Measurements from ENCODE around the gene TEAD3. TPM values are rescaled to one million over a fixed set of nuclear protein-coding genes. Genes with fewer than 3 reads are reported as not detected.

Gene TEAD3
- total and polyA plus RNA-seq, 10 of the 15 experiments (the other 5 are each of a cell fraction or from before 2014, with no cell fraction given) = 0.02 to 0.28 (median 0.18) TPM; not detected in 5

DNA sequence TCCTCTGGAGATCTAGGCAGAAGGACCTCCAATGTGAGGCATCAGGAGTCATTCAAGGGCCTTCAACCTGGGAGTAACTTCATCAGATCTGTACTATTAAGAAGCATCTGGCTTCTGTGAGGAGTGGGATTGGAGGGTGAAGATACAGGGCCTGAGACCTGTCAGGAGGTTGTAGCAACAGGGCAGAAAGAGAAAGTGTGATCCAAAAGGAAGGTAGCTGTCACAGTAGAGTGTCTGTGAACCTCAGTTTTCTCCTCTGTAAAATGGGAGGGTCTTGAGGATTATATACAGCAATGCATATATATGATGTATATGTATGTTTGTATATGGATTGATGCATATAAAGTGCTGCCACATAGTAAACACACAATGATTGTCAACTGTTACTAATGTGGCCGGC lies 31.2 kb downstream of the TEAD3 start (continued):
- no peak for TF ChIP-seq PAX5 (IDR thresholded peaks at IDR 0.05; ENCODE audit: borderline replicate concordance, low read depth, low read length)
- TF ChIP-seq, protein P1, sequence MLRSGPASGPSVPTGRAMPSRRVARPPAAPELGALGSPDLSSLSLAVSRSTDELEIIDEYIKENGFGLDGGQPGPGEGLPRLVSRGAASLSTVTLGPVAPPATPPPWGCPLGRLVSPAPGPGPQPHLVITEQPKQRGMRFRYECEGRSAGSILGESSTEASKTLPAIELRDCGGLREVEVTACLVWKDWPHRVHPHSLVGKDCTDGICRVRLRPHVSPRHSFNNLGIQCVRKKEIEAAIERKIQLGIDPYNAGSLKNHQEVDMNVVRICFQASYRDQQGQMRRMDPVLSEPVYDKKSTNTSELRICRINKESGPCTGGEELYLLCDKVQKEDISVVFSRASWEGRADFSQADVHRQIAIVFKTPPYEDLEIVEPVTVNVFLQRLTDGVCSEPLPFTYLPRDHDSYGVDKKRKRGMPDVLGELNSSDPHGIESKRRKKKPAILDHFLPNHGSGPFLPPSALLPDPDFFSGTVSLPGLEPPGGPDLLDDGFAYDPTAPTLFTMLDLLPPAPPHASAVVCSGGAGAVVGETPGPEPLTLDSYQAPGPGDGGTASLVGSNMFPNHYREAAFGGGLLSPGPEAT (IDR thresholded peaks at IDR 0.05; ENCODE audit: low read depth) = no peak

GRCh38 chr6:35463292-35463691 lies 33.6 kb downstream of the TEAD3 start:
- Histone ChIP-seq H3K9ac (ENCODE audit: control insufficient read depth, insufficient read depth, low read length) (no peak overlapping the region), H3K4me1 (ENCODE audit: control insufficient read depth, insufficient read depth, low read length) (no peaks in the 10 kb centered on the region), H3K27me3 (replicated peaks in 1 of 2; ENCODE audit: control insufficient read depth in 2 of 2, insufficient read depth in 2 of 2, low read length in 1 of 2) (no peaks in the 10 kb centered on the region), H2AFZ (ENCODE audit: control insufficient read depth, low read depth, low read length) (no peak overlapping the region), H4K20me1 (ENCODE audit: control insufficient read depth, insufficient read depth) (no peaks in the 10 kb centered on the region), H3K4me2 (ENCODE audit: control insufficient read depth, insufficient read depth) (no peak overlapping the region), H3K4me3 (no peak overlapping the region), H3K27ac (ENCODE audit: control insufficient read depth, insufficient read depth) (no peak overlapping the region), H3K9me3 (replicated peaks; ENCODE audit: control insufficient read depth, insufficient read depth, low read length) (no peaks in the 10 kb centered on the region), H3K36me3 (ENCODE audit: control insufficient read depth in 2 of 2, insufficient read depth in 2 of 2, low read length in 1 of 2) (peaks cover 0 to 5% of the 10 kb centered on the region in 2 experiments; a peak in 2 of 4 replicates), H3K79me2 (ENCODE audit: control insufficient read depth, insufficient read depth, low read length) (peaks cover 2% of the 10 kb centered on the region)
- WGBS (ENCODE audit: insufficient coverage, insufficient replicate concordance, low lambda C conversion rate, missing lambda C conversion rate) = 92% methylated on average over 4 of the region's 4 CpGs
- RAD21 ChIA-PET (ENCODE audit: unreplicated experiment) = no interaction called here
- DNase-seq (ENCODE audit: low read depth, low spot score) (no peak), FAIRE-seq (no peak), ATAC-seq (no peak)
- SMC1A ChIA-PET (ENCODE audit: uncharacterized antibody, unreplicated experiment) = no interaction called here
- POLR2A ChIA-PET = interaction anchor here (0.5 to 1.2 kb wide), 7 partner anchors 119 to 869 kb away, joined by 3 to 4 read pairs (median 3); no protein-coding TSS in a partner anchor
- in situ Hi-C loops (cut with MboI) = no loop called here
- CTCF ChIA-PET = interaction anchor here (1.2 kb wide), 1 partner anchor 14 kb away, joined by 4 read pairs; no protein-coding TSS in a partner anchor
- BruUV-seq (replicated peaks) = no TSS peak
- intact Hi-C loops (cut with micrococcal nuclease; ENCODE audit: unreplicated experiment) = no loop called here
- TF ChIP-seq IKZF1 (conservative IDR thresholded peaks at IDR 0.05) (no peak), ZNF592 (IDR thresholded peaks at IDR 0.05) (no peak)
- TF ChIP-seq, protein P2, sequence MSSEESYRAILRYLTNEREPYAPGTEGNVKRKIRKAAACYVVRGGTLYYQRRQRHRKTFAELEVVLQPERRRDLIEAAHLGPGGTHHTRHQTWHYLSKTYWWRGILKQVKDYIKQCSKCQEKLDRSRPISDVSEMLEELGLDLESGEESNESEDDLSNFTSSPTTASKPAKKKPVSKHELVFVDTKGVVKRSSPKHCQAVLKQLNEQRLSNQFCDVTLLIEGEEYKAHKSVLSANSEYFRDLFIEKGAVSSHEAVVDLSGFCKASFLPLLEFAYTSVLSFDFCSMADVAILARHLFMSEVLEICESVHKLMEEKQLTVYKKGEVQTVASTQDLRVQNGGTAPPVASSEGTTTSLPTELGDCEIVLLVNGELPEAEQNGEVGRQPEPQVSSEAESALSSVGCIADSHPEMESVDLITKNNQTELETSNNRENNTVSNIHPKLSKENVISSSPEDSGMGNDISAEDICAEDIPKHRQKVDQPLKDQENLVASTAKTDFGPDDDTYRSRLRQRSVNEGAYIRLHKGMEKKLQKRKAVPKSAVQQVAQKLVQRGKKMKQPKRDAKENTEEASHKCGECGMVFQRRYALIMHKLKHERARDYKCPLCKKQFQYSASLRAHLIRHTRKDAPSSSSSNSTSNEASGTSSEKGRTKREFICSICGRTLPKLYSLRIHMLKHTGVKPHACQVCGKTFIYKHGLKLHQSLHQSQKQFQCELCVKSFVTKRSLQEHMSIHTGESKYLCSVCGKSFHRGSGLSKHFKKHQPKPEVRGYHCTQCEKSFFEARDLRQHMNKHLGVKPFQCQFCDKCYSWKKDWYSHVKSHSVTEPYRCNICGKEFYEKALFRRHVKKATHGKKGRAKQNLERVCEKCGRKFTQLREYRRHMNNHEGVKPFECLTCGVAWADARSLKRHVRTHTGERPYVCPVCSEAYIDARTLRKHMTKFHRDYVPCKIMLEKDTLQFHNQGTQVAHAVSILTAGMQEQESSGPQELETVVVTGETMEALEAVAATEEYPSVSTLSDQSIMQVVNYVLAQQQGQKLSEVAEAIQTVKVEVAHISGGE (CRISPR knock-in tag; IDR thresholded peaks at IDR 0.05) = no peak
- TF ChIP-seq, protein P1 (IDR thresholded peaks at IDR 0.05; ENCODE audit: low read depth) = no peak
- TF ChIP-seq, protein P3, sequence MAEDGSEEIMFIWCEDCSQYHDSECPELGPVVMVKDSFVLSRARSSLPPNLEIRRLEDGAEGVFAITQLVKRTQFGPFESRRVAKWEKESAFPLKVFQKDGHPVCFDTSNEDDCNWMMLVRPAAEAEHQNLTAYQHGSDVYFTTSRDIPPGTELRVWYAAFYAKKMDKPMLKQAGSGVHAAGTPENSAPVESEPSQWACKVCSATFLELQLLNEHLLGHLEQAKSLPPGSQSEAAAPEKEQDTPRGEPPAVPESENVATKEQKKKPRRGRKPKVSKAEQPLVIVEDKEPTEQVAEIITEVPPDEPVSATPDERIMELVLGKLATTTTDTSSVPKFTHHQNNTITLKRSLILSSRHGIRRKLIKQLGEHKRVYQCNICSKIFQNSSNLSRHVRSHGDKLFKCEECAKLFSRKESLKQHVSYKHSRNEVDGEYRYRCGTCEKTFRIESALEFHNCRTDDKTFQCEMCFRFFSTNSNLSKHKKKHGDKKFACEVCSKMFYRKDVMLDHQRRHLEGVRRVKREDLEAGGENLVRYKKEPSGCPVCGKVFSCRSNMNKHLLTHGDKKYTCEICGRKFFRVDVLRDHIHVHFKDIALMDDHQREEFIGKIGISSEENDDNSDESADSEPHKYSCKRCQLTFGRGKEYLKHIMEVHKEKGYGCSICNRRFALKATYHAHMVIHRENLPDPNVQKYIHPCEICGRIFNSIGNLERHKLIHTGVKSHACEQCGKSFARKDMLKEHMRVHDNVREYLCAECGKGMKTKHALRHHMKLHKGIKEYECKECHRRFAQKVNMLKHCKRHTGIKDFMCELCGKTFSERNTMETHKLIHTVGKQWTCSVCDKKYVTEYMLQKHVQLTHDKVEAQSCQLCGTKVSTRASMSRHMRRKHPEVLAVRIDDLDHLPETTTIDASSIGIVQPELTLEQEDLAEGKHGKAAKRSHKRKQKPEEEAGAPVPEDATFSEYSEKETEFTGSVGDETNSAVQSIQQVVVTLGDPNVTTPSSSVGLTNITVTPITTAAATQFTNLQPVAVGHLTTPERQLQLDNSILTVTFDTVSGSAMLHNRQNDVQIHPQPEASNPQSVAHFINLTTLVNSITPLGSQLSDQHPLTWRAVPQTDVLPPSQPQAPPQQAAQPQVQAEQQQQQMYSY (CRISPR knock-in tag; IDR thresholded peaks at IDR 0.05) = no peak

All from GM12878 (cell line).